ENCODE results near the gene TMEM50A. TPM values are rescaled to one million over a fixed set of nuclear protein-coding genes. Genes with fewer than 3 reads are reported as not detected.
A peak's percentile ranks its signal among the peaks of the same experiment; 100 is the strongest.

The TMEM50A gene
- total and polyA plus RNA-seq, 9 of the 15 experiments (the other 6 are each of a cell fraction or from before 2014, with no cell fraction given): 43.7 to 195 (median 137) TPM

DNA sequence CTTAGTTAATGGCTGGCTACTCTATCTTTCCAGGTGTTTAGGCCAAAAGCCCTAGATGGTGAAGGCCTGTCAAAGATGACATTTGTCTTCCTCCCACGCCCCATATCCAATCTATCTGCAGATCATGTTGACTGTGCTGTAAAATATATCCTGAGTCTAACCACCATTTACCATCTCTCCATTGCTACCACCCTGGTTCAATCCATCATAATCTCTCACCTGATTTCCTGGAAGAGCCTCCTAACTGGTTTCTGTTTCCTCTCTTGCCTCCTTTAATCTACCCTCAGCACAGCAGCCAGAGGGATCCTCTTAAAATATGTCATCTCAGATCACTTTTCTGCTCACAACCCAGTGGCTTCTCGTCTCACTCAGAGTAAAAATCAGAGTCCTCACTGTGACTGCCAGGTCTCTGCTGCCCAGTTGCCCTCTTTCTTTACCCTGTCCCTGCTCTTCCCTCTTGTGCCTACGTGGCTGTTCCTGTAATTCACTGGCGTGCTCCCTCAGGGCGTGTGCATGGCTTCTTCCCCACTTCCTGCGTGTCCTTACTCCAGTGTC lies 17.8 kb downstream of the TMEM50A start (continued):
- TF ChIP-seq, protein P1, sequence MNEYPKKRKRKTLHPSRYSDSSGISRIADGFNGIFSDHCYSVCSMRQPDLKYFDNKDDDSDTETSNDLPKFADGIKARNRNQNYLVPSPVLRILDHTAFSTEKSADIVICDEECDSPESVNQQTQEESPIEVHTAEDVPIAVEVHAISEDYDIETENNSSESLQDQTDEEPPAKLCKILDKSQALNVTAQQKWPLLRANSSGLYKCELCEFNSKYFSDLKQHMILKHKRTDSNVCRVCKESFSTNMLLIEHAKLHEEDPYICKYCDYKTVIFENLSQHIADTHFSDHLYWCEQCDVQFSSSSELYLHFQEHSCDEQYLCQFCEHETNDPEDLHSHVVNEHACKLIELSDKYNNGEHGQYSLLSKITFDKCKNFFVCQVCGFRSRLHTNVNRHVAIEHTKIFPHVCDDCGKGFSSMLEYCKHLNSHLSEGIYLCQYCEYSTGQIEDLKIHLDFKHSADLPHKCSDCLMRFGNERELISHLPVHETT (CRISPR knock-in tag; conservative IDR thresholded peaks at IDR 0.05 in 1 of 2, IDR thresholded peaks at IDR 0.05 in 1 of 2): no peak
- TF ChIP-seq ARID3A (IDR thresholded peaks at IDR 0.05; ENCODE audit: borderline replicate concordance, low read depth, low read length) (peak; percentile 73; the same call in 1 of the 2 replicates), LARP7 (IDR thresholded peaks at IDR 0.05) (0 out of 2 replicates have a peak, but pooled peaks have one; percentile 28), ZNF263 (CRISPR knock-in tag; IDR thresholded peaks at IDR 0.05; ENCODE audit: borderline replicate concordance) (no peak), CHD2 (IDR thresholded peaks at IDR 0.05; ENCODE audit: low read depth, low read length) (no peak), MECOM (CRISPR knock-in tag; IDR thresholded peaks at IDR 0.05) (no peak), ZNF561 (CRISPR knock-in tag; conservative IDR thresholded peaks at IDR 0.05) (no peak), KLF16 (IDR thresholded peaks at IDR 0.05) (no peak), ZEB2 (IDR thresholded peaks at IDR 0.05) (peak; percentile 95), DEAF1 (CRISPR knock-in tag; IDR thresholded peaks at IDR 0.05) (no peak), PRPF4 (IDR thresholded peaks at IDR 0.05; ENCODE audit: insufficient read depth, low read depth, low read length, poor library complexity, severe bottlenecking) (no peak), ATF1 (CRISPR knock-in tag; IDR thresholded peaks at IDR 0.05) (no peak), ATF1 (tag; IDR thresholded peaks at IDR 0.05) (no peak), HMGXB4 (CRISPR knock-in tag; IDR thresholded peaks at IDR 0.05) (no peak), PKNOX1 (IDR thresholded peaks at IDR 0.05) (peak; percentile 87), XRCC5 (IDR thresholded peaks at IDR 0.05; ENCODE audit: low read depth, low read length) (no peak)
- TF ChIP-seq, protein P2, sequence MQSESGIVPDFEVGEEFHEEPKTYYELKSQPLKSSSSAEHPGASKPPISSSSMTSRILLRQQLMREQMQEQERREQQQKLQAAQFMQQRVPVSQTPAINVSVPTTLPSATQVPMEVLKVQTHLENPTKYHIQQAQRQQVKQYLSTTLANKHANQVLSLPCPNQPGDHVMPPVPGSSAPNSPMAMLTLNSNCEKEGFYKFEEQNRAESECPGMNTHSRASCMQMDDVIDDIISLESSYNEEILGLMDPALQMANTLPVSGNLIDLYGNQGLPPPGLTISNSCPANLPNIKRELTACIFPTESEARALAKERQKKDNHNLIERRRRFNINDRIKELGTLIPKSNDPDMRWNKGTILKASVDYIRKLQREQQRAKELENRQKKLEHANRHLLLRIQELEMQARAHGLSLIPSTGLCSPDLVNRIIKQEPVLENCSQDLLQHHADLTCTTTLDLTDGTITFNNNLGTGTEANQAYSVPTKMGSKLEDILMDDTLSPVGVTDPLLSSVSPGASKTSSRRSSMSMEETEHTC (IDR thresholded peaks at IDR 0.05): no peak
